ENCODE results near the gene EVX2.

GRCh38 chr2:176117162-176117822, 33.5 kb upstream of the EVX2 start:
- TF ChIP-seq CTCF (IDR thresholded peaks at IDR 0.05; ENCODE audit: low read length) (no peak), EZH2 (IDR thresholded peaks at IDR 0.05; ENCODE audit: borderline replicate concordance, low read length) (no peak)

Data from OCI-LY1 (cell line).